A673 (cell line): ENCODE data around the gene PTGES3. TPM values are rescaled to one million over a fixed set of nuclear protein-coding genes. Genes with fewer than 3 reads are reported as not detected.

Source experiments
- BruUV-seq: library from RNA; stranded (reverse); fragments of 400-500 nt; replicated peaks from 2 replicates; lab custom pipeline; 2021; lab: Mats Ljungman, UMichigan
- CTCF ChIA-PET: fragments of 300-600 bp; sonication (Branson Sonifier 250); formaldehyde crosslinking; loops from one replicate; lab custom pipeline; 2022; ENCODE audit warnings: antibody characterized with exemption; lab: Charles Lee
- POLR2A ChIA-PET: fragments of 300-600 bp; sonication (Branson Sonifier 250); formaldehyde crosslinking; loops from one replicate; lab custom pipeline; 2022; ENCODE audit warnings: antibody characterized with exemption; ENCODE audit not compliant: low non-redundant PET; lab: Charles Lee
- DNase-seq: peaks from one replicate; pipeline ENCODE4 v3.0.0-alpha.2; 2015; ENCODE audit warnings: low spot score
- H3K27ac ChIP-seq: fragments of 200-600 bp; sonication (generic); 2 replicates; pipeline ENCODE4 v1.5.1; 2016; ENCODE audit warnings: mixed run types, low read depth, mild to moderate bottlenecking, mixed read lengths, antibody characterized with exemption, low read length; ENCODE audit not compliant: poor library complexity, severe bottlenecking
- H3K27me3 ChIP-seq: fragments of 200-600 bp; sonication (generic); replicated peaks from 2 replicates; pipeline ENCODE4 v1.6.1; 2017; ENCODE audit warnings: mixed run types, low read depth, mild to moderate bottlenecking, mixed read lengths, antibody characterized with exemption, low read length; ENCODE audit not compliant: insufficient read depth, poor library complexity
- H3K36me3 ChIP-seq: fragments of 200-600 bp; sonication (generic); 2 replicates; pipeline ENCODE4 v1.6.1; 2016; ENCODE audit warnings: mixed run types, mild to moderate bottlenecking, mixed read lengths, antibody characterized with exemption, low read length; ENCODE audit not compliant: insufficient read depth, poor library complexity, severe bottlenecking
- H3K4me1 ChIP-seq: fragments of 200-600 bp; sonication (generic); 2 replicates; pipeline ENCODE4 v1.6.1; 2017; ENCODE audit warnings: mixed run types, mild to moderate bottlenecking, mixed read lengths, antibody characterized with exemption, low read length; ENCODE audit not compliant: insufficient read depth, poor library complexity, severe bottlenecking
- H3K4me3 ChIP-seq: fragments of 200-600 bp; sonication (generic); 2 replicates; pipeline ENCODE4 v1.5.1; 2016; ENCODE audit warnings: low read depth, mixed run types, mild to moderate bottlenecking, mixed read lengths, low read length; ENCODE audit not compliant: poor library complexity, severe bottlenecking
- H3K9me3 ChIP-seq: fragments of 200-600 bp; sonication (generic); 2 replicates; pipeline ENCODE4 v1.6.1; 2016; ENCODE audit warnings: mixed run types, low read depth, mild to moderate bottlenecking, mixed read lengths, antibody characterized with exemption, low read length; ENCODE audit not compliant: poor library complexity, severe bottlenecking
- CTCF ChIP-seq: fragments of 300-800, 200-600 bp; sonication (generic); conservative IDR thresholded peaks from 2 replicates; pipeline ENCODE4 v1.5.1; 2017; ENCODE audit warnings: low read depth, mild to moderate bottlenecking, antibody characterized with exemption, low read length, moderate library complexity, mixed read lengths
- EZH2 ChIP-seq: fragments of 200-600 bp; sonication (generic); IDR thresholded peaks from 2 replicates; pipeline ENCODE4 v1.6.1; 2017; ENCODE audit warnings: borderline replicate concordance, low read depth, mild to moderate bottlenecking, mixed read lengths, antibody characterized with exemption, low read length; ENCODE audit not compliant: poor library complexity, severe bottlenecking
- intact Hi-C: fragments of 100-400 bp; cut with micrococcal nuclease; formaldehyde crosslinking; loops from one replicate; pipeline ENCODE4 v1.10.0; 2022; ENCODE audit not compliant: unreplicated experiment
- total RNA-seq: library from RNA; stranded (reverse); gene quantifications from 2 replicates; pipeline ENCODE4 v1.2.3, GENCODE V29; 2021

The PTGES3 gene
- total RNA-seq, 1 experiment from 2014 or later: 450 TPM

GRCh38 chr12:56699020-56699661 lies 11.1 kb upstream of the PTGES3 start:
- ChIA-PET CTCF (no interaction called here), POLR2A (no interaction called here)
- Histone ChIP-seq H3K27ac (no peak overlapping the region), H3K36me3 (no peaks in the 10 kb centered on the region), H3K4me3 (no peak overlapping the region), H3K4me1 (peaks cover 11% of the 10 kb centered on the region), H3K27me3 (no peaks in the 10 kb centered on the region), H3K9me3 (no peaks in the 10 kb centered on the region)
- intact Hi-C loops: no loop called here
- no peak for DNase-seq
- BruUV-seq: no TSS peak
- TF ChIP-seq EZH2 (no peak), CTCF (no peak)

GRCh38 chr12:56695327-56696101 lies 7.4 kb upstream of the PTGES3 start:
- H3K4me3 ChIP-seq: no peak overlapping the region
- no peaks in the 10 kb centered on the region for H3K9me3 ChIP-seq
- no peaks in the 10 kb centered on the region for H3K27me3 ChIP-seq
- ChIA-PET CTCF (no interaction called here), POLR2A (no interaction called here)
- no TSS peak for BruUV-seq
- H3K36me3 ChIP-seq: no peaks in the 10 kb centered on the region
- TF ChIP-seq CTCF: no peak
- no peak for TF ChIP-seq EZH2
- no peak for DNase-seq
- intact Hi-C loops: no loop called here
- H3K27ac ChIP-seq: no peak overlapping the region
- H3K4me1 ChIP-seq: peaks cover 2% of the 10 kb centered on the region

GRCh38 chr12:56694161-56694560 lies 6.1 kb upstream of the PTGES3 start:
- TF ChIP-seq CTCF: no peak
- TF ChIP-seq EZH2: no peak
- BruUV-seq: no TSS peak
- Histone ChIP-seq H3K4me3 (no peak overlapping the region), H3K9me3 (no peaks in the 10 kb centered on the region), H3K27ac (no peak overlapping the region), H3K36me3 (no peaks in the 10 kb centered on the region), H3K4me1 (peaks cover 1% of the 10 kb centered on the region), H3K27me3 (no peaks in the 10 kb centered on the region)
- intact Hi-C loops: no loop called here
- ChIA-PET CTCF (no interaction called here), POLR2A (no interaction called here)
- DNase-seq: no peak
